ENCODE measurements around the gene CTIF. TPM values are rescaled to one million over a fixed set of nuclear protein-coding genes. Genes with fewer than 3 reads are reported as not detected.

The CTIF gene
- total and polyA plus RNA-seq, 2 donors, result 1.7 to 11.3 TPM

DNA sequence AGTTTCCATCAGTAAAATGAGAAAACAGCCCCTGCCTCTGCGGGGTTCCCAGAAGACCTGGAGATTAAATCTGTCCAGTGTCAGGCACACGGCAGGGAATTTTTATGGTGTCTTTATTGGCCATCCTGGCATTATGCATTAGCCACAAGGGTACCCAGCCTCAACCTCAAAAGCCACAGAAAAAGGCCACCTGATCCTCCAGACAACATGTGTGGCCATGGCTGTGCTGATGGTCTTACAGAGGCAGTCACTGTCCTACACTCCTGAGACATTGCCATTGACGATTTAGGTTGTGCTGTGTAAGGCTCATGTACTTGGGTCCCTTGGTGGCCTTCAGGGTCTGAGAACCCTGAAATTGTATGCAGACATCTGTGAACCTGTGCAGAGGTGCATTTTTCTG is 296.3 kb downstream of the CTIF start:
- H3K9me3 ChIP-seq (ENCODE audit: control insufficient read depth in 2 of 2, insufficient read depth in 1 of 2, low read length in 1 of 2), result no peaks in the 10 kb centered on the region
- H3K4me1 ChIP-seq (ENCODE audit: control insufficient read depth in 2 of 2, insufficient read depth in 2 of 2, low read length in 2 of 2), result peaks cover 2 to 24% of the 10 kb centered on the region in 2 donors
- H3K27ac ChIP-seq (ENCODE audit: low read depth in 1 of 2, low read length in 1 of 2), result no peak overlapping the region
- 77% methylated on average over 3 of the region's 3 CpGs for WGBS
- H3K36me3 ChIP-seq (ENCODE audit: control insufficient read depth in 2 of 2, insufficient read depth in 2 of 2, low read length in 1 of 2), result no peaks in the 10 kb centered on the region
- no peaks in the 10 kb centered on the region for H3K27me3 ChIP-seq (ENCODE audit: control insufficient read depth in 2 of 2, insufficient read depth in 1 of 2, low read length in 1 of 2)
- DNase-seq (ENCODE audit: low read depth in 6 of 9, low spot score in 9 of 9), result no peak
- H3K4me3 ChIP-seq (ENCODE audit: low read length in 2 of 2), result no peak overlapping the region

- Histone ChIP-seq H3K27me3 (ENCODE audit: control insufficient read depth in 2 of 2, insufficient read depth in 1 of 2, low read length in 1 of 2) (no peaks in the 10 kb centered on the region), H3K36me3 (ENCODE audit: control insufficient read depth in 2 of 2, insufficient read depth in 2 of 2, low read length in 1 of 2) (no peaks in the 10 kb centered on the region), H3K9me3 (ENCODE audit: control insufficient read depth in 2 of 2, insufficient read depth in 1 of 2, low read length in 1 of 2) (no peaks in the 10 kb centered on the region), H3K27ac (ENCODE audit: low read depth in 1 of 2, low read length in 1 of 2) (no peak overlapping the region), H3K4me1 (ENCODE audit: control insufficient read depth in 2 of 2, insufficient read depth in 2 of 2, low read length in 2 of 2) (peaks cover 2 to 24% of the 10 kb centered on the region in 2 donors), H3K4me3 (ENCODE audit: low read length in 2 of 2) (no peak overlapping the region)
- WGBS, result 97% methylated on average over 3 of the region's 3 CpGs
- DNase-seq (ENCODE audit: low read depth in 6 of 9, low spot score in 9 of 9), result no peak
Observed at GRCh38 chr18:48835745-48836170, 296.9 kb downstream of the CTIF start.

GRCh38 chr18:48836231-48836805 is 297.5 kb downstream of the CTIF start:
- Histone ChIP-seq H3K27ac (ENCODE audit: low read depth in 1 of 2, low read length in 1 of 2) (no peak overlapping the region), H3K9me3 (ENCODE audit: control insufficient read depth in 2 of 2, insufficient read depth in 1 of 2, low read length in 1 of 2) (no peaks in the 10 kb centered on the region), H3K36me3 (ENCODE audit: control insufficient read depth in 2 of 2, insufficient read depth in 2 of 2, low read length in 1 of 2) (no peaks in the 10 kb centered on the region), H3K4me1 (ENCODE audit: control insufficient read depth in 2 of 2, insufficient read depth in 2 of 2, low read length in 2 of 2) (peaks cover 2 to 28% of the 10 kb centered on the region in 2 donors), H3K4me3 (ENCODE audit: low read length in 2 of 2) (no peak overlapping the region), H3K27me3 (ENCODE audit: control insufficient read depth in 2 of 2, insufficient read depth in 1 of 2, low read length in 1 of 2) (no peaks in the 10 kb centered on the region)
- WGBS, result 99% methylated on average over 4 of the region's 4 CpGs
- DNase-seq (ENCODE audit: low read depth in 6 of 9, low spot score in 9 of 9), result no peak

DNA sequence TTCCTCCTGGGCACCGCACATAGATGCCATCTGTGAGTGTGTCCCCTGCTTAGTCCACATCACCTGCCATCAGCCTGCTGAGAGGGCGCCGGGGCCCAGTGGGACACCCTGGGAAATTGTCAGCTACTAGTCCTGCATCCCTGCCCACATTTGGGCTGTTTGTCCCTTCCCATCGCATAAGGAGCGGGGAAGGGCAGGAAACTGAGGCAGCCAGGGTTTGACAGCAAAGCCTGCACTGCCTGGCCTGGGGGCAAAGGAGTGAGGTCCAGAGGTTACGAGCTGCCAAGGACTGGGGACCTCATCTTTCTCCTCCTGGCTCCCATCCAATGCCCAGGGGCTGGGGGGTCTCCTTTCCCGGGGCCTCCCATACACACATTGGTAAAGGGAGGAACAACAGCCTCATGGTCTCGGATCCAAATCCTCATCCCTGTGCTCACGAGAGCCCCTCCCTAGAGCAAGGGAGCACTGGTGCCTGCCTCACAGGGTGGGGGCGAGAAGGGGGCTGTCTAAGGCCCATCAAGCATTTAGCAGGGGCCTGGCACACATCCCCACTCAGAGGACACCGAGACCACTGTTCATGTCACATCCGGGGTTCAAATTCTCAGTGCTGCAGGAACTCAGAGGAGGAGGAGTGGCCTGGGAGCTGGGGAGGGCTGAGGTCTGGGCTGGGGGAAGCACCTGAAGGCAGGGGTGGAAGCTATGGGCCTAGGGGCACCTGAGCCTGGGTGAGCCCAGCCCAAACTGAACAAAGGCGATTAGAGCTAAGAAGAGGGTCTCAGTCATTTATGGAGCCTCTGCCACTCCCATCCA is 298.2 kb downstream of the CTIF start:
- Histone ChIP-seq H3K4me1 (ENCODE audit: control insufficient read depth in 2 of 2, insufficient read depth in 2 of 2, low read length in 2 of 2) (peaks cover 2 to 35% of the 10 kb centered on the region in 2 donors), H3K27ac (ENCODE audit: low read depth in 1 of 2, low read length in 1 of 2) (no peak overlapping the region), H3K36me3 (ENCODE audit: control insufficient read depth in 2 of 2, insufficient read depth in 2 of 2, low read length in 1 of 2) (no peaks in the 10 kb centered on the region), H3K4me3 (ENCODE audit: low read length in 2 of 2) (no peak overlapping the region), H3K9me3 (ENCODE audit: control insufficient read depth in 2 of 2, insufficient read depth in 1 of 2, low read length in 1 of 2) (no peaks in the 10 kb centered on the region), H3K27me3 (ENCODE audit: control insufficient read depth in 2 of 2, insufficient read depth in 1 of 2, low read length in 1 of 2) (no peaks in the 10 kb centered on the region)
- DNase-seq (ENCODE audit: low read depth in 6 of 9, low spot score in 9 of 9), result no peak
- WGBS, result 96% methylated on average over 13 of the region's 13 CpGs

DNA sequence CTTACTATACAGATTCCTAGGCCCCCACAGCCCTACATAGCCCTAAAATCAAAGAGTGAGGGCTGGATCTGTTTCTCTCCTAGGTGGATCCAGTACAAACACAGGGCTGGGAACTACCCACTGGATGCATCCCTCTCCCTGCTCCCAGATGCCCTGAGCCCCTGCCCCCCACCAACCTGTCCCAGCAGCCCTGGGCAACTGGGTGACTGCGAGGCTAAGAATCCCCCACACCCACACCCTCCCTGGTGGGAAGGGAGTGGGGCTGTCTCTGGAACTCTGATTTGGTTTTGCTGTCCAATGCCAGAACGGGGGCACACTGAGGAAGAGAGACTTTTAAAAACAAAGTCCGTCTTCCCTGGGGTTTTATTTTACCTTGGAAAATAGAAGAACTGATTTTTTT is 298.8 kb downstream of the CTIF start:
- Histone ChIP-seq H3K27me3 (ENCODE audit: control insufficient read depth in 2 of 2, insufficient read depth in 1 of 2, low read length in 1 of 2) (no peaks in the 10 kb centered on the region), H3K36me3 (ENCODE audit: control insufficient read depth in 2 of 2, insufficient read depth in 2 of 2, low read length in 1 of 2) (no peaks in the 10 kb centered on the region), H3K9me3 (ENCODE audit: control insufficient read depth in 2 of 2, insufficient read depth in 1 of 2, low read length in 1 of 2) (no peaks in the 10 kb centered on the region), H3K4me3 (ENCODE audit: low read length in 2 of 2) (no peak overlapping the region), H3K4me1 (ENCODE audit: control insufficient read depth in 2 of 2, insufficient read depth in 2 of 2, low read length in 2 of 2) (peaks cover 6 to 42% of the 10 kb centered on the region in 2 donors), H3K27ac (ENCODE audit: low read depth in 1 of 2, low read length in 1 of 2) (no peak overlapping the region)
- no peak for DNase-seq (ENCODE audit: low read depth in 6 of 9, low spot score in 9 of 9)
- WGBS, result 98% methylated on average over 3 of the region's 3 CpGs

GRCh38 chr18:48838166-48838775 is 299.4 kb downstream of the CTIF start:
- no peaks in the 10 kb centered on the region for H3K9me3 ChIP-seq (ENCODE audit: control insufficient read depth in 2 of 2, insufficient read depth in 1 of 2, low read length in 1 of 2)
- 94% methylated on average over 12 of the region's 12 CpGs for whole genome bisulfite sequencing
- no peaks in the 10 kb centered on the region for H3K36me3 ChIP-seq (ENCODE audit: control insufficient read depth in 2 of 2, insufficient read depth in 2 of 2, low read length in 1 of 2)
- peaks cover 12 to 43% of the 10 kb centered on the region in 2 donors for H3K4me1 ChIP-seq (ENCODE audit: control insufficient read depth in 2 of 2, insufficient read depth in 2 of 2, low read length in 2 of 2)
- DNase-seq (ENCODE audit: low read depth in 6 of 9, low spot score in 9 of 9), result no peak
- H3K4me3 ChIP-seq (ENCODE audit: low read length in 2 of 2), result no peak overlapping the region
- H3K27me3 ChIP-seq (ENCODE audit: control insufficient read depth in 2 of 2, insufficient read depth in 1 of 2, low read length in 1 of 2), result no peaks in the 10 kb centered on the region
- no peak overlapping the region for H3K27ac ChIP-seq (ENCODE audit: low read depth in 1 of 2, low read length in 1 of 2)

DNA sequence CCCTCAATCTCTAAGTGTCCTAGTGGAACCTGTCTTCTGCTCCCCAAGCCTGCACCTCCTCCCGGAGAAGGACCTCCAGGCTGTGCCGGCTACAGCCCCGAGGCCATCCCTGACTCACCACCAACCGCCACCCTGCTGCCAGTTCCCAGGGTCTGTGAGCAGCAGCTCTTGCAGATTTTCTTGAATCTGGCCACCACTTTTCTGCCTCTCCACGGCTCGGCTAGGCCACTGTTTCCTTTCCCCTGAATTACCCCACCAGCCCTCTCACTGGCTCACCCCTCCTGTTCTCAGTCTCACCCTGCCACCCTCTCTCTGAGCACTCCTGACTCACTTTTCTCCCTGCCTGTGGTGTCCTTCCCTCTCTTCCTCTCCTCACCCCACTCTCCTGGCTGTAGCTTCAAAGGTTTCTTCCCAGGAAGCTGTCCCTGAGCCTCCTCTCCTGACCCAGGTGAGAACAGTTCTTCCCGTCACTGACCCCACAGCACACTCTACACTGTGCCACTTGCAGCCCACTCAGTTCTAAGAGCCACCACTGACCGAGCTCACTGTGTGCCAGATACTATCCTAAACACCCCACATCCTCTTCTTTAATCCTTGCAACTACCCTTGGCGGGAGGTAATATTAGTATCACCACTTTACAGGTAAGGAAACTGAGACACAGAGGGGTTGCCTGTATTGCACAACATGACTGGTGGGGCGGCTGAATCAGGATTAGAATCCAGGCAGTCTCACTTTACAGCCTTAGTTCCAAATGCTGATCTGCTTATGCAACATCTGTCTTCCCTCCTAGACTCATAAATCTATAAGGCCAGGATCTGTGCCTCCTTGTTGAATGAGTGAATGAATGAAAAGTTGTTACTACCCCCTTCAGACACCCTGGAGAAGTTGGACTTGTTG is 300.3 kb downstream of the CTIF start:
- Histone ChIP-seq H3K4me3 (ENCODE audit: low read length in 2 of 2) (no peak overlapping the region), H3K36me3 (ENCODE audit: control insufficient read depth in 2 of 2, insufficient read depth in 2 of 2, low read length in 1 of 2) (no peaks in the 10 kb centered on the region), H3K4me1 (ENCODE audit: control insufficient read depth in 2 of 2, insufficient read depth in 2 of 2, low read length in 2 of 2) (peaks cover 13 to 43% of the 10 kb centered on the region in 2 donors), H3K9me3 (ENCODE audit: control insufficient read depth in 2 of 2, insufficient read depth in 1 of 2, low read length in 1 of 2) (no peaks in the 10 kb centered on the region), H3K27ac (ENCODE audit: low read depth in 1 of 2, low read length in 1 of 2) (no peak overlapping the region), H3K27me3 (ENCODE audit: control insufficient read depth in 2 of 2, insufficient read depth in 1 of 2, low read length in 1 of 2) (no peaks in the 10 kb centered on the region)
- DNase-seq (ENCODE audit: low read depth in 6 of 9, low spot score in 9 of 9), result no peak
- WGBS, result 79% methylated on average over 10 of the region's 10 CpGs

DNA sequence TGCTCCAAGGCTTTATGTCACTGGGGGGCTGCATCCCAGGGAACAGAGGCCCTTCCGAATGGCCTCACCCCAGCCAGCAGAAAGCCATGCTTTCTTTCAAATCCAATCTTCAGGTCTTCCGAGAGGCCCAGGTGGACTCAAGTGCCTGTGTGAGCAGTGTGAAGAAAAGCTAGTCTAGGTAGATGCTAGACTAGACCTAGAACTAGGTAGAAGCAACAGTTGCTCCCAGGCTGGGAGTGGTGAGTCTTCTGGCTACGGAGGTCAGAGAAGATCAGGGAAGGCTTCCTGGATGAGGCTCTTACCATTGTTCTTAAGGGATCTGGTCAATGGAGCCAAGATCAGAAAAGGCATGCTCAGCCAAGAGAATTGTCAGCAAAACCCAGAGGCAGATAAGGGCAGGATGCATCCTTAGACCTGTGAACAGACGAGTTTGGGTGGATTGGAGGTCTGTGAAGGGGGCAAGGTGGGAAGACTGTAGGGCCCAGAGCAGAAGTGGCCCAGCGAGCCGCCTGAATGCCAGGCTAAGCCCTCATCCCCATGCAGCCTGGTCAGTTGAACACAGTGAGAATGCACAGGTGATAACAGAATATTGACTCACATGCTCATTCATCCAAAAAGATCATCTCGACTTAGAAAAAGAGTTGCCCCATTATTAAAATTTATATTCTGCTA is 301.1 kb downstream of the CTIF start:
- H3K9me3 ChIP-seq (ENCODE audit: control insufficient read depth in 2 of 2, insufficient read depth in 1 of 2, low read length in 1 of 2), result no peaks in the 10 kb centered on the region
- H3K27ac ChIP-seq (ENCODE audit: low read depth in 1 of 2, low read length in 1 of 2), result no peak overlapping the region
- WGBS, result 91% methylated on average over 7 of the region's 7 CpGs
- peaks cover 13 to 36% of the 10 kb centered on the region in 2 donors for H3K4me1 ChIP-seq (ENCODE audit: control insufficient read depth in 2 of 2, insufficient read depth in 2 of 2, low read length in 2 of 2)
- no peak for DNase-seq (ENCODE audit: low read depth in 6 of 9, low spot score in 9 of 9)
- no peaks in the 10 kb centered on the region for H3K36me3 ChIP-seq (ENCODE audit: control insufficient read depth in 2 of 2, insufficient read depth in 2 of 2, low read length in 1 of 2)
- no peak overlapping the region for H3K4me3 ChIP-seq (ENCODE audit: low read length in 2 of 2)
- no peaks in the 10 kb centered on the region for H3K27me3 ChIP-seq (ENCODE audit: control insufficient read depth in 2 of 2, insufficient read depth in 1 of 2, low read length in 1 of 2)

Data from thymus (tissue), 11 donors.